GM12891 (cell line): Measurements from ENCODE around the gene GPD1L.

Experiments used
- PAX5 ChIP-seq: IDR thresholded peaks from 2 replicates; pipeline ENCODE4 v1.6.1; 2011; ENCODE audit warnings: low read length, moderate library complexity, mild to moderate bottlenecking; ENCODE audit not compliant: insufficient read depth, severe bottlenecking
- POLR2A ChIP-seq: IDR thresholded peaks from 2 replicates; pipeline ENCODE4 v1.6.1; 2011; ENCODE audit warnings: low read depth, low read length, control low read depth
- POLR2AphosphoS5 ChIP-seq: IDR thresholded peaks from 2 replicates; pipeline ENCODE4 v1.6.1; 2011; ENCODE audit warnings: low read depth, low read length, control low read depth
- POU2F2 ChIP-seq: IDR thresholded peaks from 2 replicates; pipeline ENCODE4 v1.6.1; 2011; ENCODE audit warnings: low read depth, mild to moderate bottlenecking, control low read depth, low read length, moderate library complexity
- SPI1 ChIP-seq: IDR thresholded peaks from 2 replicates; pipeline ENCODE4 v1.6.1; 2011; ENCODE audit warnings: low read depth, low read length, control low read depth
- TAF1 ChIP-seq: IDR thresholded peaks from 2 replicates; pipeline ENCODE4 v1.6.1; 2011; ENCODE audit warnings: low read depth, low read length, control low read depth

DNA sequence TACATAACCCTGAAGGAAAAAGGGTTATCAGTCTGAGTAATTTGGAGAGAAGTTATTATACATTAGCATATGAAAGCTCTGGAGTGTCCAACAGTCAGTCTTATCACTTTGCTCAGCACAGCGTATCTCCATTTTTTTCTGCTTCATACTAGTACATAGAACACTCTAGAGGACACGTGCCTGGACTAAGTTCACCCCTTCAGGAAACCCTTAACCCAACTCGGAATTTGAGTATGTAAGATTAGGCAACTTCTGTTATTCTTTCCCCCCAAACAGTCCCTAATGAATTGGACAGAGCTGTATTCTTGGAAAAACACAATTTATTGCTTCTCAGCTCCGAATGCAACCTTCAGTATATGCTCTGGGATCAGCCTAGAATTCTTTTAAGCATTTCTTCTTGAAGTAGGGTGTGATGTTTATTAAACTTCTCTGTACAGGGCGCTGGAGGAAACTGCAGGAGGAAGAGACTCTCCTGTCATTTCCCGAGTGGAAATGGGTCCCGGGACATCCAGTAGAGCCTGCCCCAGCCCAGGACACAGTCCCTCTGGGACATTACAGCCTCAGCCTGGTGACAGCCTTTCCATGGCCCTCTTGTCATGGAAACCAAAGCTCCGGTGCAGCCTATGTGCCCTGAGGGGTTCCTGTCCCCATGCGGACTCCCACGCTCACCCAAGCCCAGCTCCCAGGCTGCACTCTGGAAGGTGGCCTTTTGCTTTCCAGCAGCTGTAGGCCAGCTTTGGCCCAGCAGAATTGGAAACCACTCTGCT, 94.8 kb downstream of the GPD1L start:
- TF ChIP-seq TAF1, result no peak
- no peak for TF ChIP-seq POLR2AphosphoS5
- no peak for TF ChIP-seq POLR2A
- no peak for TF ChIP-seq SPI1
- TF ChIP-seq POU2F2, result no peak
- no peak for TF ChIP-seq PAX5
